ENCODE data around the gene RNF217.

Gene RNF217

GRCh38 chr6:125076482-125076742 lies 114.2 kb downstream of the RNF217 start:
- H3K4me3 ChIP-seq (ENCODE audit: low read depth, low read length): no peak overlapping the region
- TF ChIP-seq CTCF (IDR thresholded peaks at IDR 0.05; ENCODE audit: control insufficient read depth, extremely low read depth, insufficient read depth): no peak
- DNase-seq (ENCODE audit: low read depth): no peak

- no peak for DNase-seq (ENCODE audit: low read depth)
- H3K4me3 ChIP-seq (ENCODE audit: low read depth, low read length): no peak overlapping the region
- TF ChIP-seq CTCF (IDR thresholded peaks at IDR 0.05; ENCODE audit: control insufficient read depth, extremely low read depth, insufficient read depth): no peak
These were observed 115.2 kb downstream of the RNF217 start for GRCh38 chr6:125077453-125077852.

GRCh38 chr6:125078602-125079321 lies 116.5 kb downstream of the RNF217 start:
- no peak overlapping the region for H3K4me3 ChIP-seq (ENCODE audit: low read depth, low read length)
- no peak for TF ChIP-seq CTCF (IDR thresholded peaks at IDR 0.05; ENCODE audit: control insufficient read depth, extremely low read depth, insufficient read depth)
- DNase-seq (ENCODE audit: low read depth): no peak

- no peak for TF ChIP-seq CTCF (IDR thresholded peaks at IDR 0.05; ENCODE audit: control insufficient read depth, extremely low read depth, insufficient read depth)
- no peak overlapping the region for H3K4me3 ChIP-seq (ENCODE audit: low read depth, low read length)
- DNase-seq (ENCODE audit: low read depth): no peak
These were observed 120.9 kb downstream of the RNF217 start for GRCh38 chr6:125082908-125083683.

- no peak for DNase-seq (ENCODE audit: low read depth)
- no peak for TF ChIP-seq CTCF (IDR thresholded peaks at IDR 0.05; ENCODE audit: control insufficient read depth, extremely low read depth, insufficient read depth)
- H3K4me3 ChIP-seq (ENCODE audit: low read depth, low read length): no peak overlapping the region
These were observed 121.4 kb downstream of the RNF217 start for GRCh38 chr6:125083684-125083990.

- no peak overlapping the region for H3K4me3 ChIP-seq (ENCODE audit: low read depth, low read length)
- DNase-seq (ENCODE audit: low read depth): no peak
- TF ChIP-seq CTCF (IDR thresholded peaks at IDR 0.05; ENCODE audit: control insufficient read depth, extremely low read depth, insufficient read depth): no peak
These were observed 124.5 kb downstream of the RNF217 start for GRCh38 chr6:125086716-125087115.

- no peak overlapping the region for H3K4me3 ChIP-seq (ENCODE audit: low read depth, low read length)
- TF ChIP-seq CTCF (IDR thresholded peaks at IDR 0.05; ENCODE audit: control insufficient read depth, extremely low read depth, insufficient read depth): no peak
- DNase-seq (ENCODE audit: low read depth): no peak
These were observed 126.7 kb downstream of the RNF217 start for GRCh38 chr6:125088963-125089362.

All from LNCaP clone FGC (cell line).